Hematopoietic multipotent progenitor cell treated with erythropoietin and hydrocortisone succinate and interleukin-3 and kit ligand, for 6 days (in vitro differentiated cells): ENCODE data around the gene TCF3.
"Not testable (repeated sequence)": the region's sequence is repeated elsewhere in the genome, so short reads cannot be mapped to it uniquely, and the experiment has no call there.

Experiments used
- DNase-seq: peaks from one replicate; pipeline ENCODE4 v3.0.0-alpha.2; 2015

Gene TCF3

GRCh38 chr19:1650650-1651567 lies 1.5 kb downstream of the TCF3 start:
- peak; percentile 77 for DNase-seq

- no peak for DNase-seq
Measured at GRCh38 chr19:1649706-1650649, 2.4 kb downstream of the TCF3 start.

GRCh38 chr19:1648920-1649541 lies 3.4 kb downstream of the TCF3 start:
- DNase-seq: peak; percentile 74

GRCh38 chr19:1648459-1648849 lies 4.0 kb downstream of the TCF3 start:
- no peak for DNase-seq

GRCh38 chr19:1647501-1648458 lies 4.6 kb downstream of the TCF3 start:
- no peak for DNase-seq

- no peak for DNase-seq
Measured at GRCh38 chr19:1646659-1647453, 5.6 kb downstream of the TCF3 start.

GRCh38 chr19:1646149-1646548 lies 6.3 kb downstream of the TCF3 start:
- no peak for DNase-seq

- no peak for DNase-seq
Measured at GRCh38 chr19:1645299-1645698, 7.1 kb downstream of the TCF3 start.

- DNase-seq: no peak
Measured at GRCh38 chr19:1644070-1644469, 8.3 kb downstream of the TCF3 start.

GRCh38 chr19:1640893-1641448 lies 11.4 kb downstream of the TCF3 start:
- DNase-seq: not testable (repeated sequence)

GRCh38 chr19:1636325-1637236 lies 15.8 kb downstream of the TCF3 start:
- DNase-seq: no peak

GRCh38 chr19:1634938-1635243 lies 17.5 kb downstream of the TCF3 start:
- no peak for DNase-seq

GRCh38 chr19:1634242-1634937 lies 18.0 kb downstream of the TCF3 start:
- peak; percentile 34 for DNase-seq

GRCh38 chr19:1633269-1633826 lies 19.1 kb downstream of the TCF3 start:
- peak; percentile 46 for DNase-seq

GRCh38 chr19:1632462-1633268 lies 19.8 kb downstream of the TCF3 start:
- DNase-seq: peak; percentile 95

GRCh38 chr19:1631557-1632100 lies 20.8 kb downstream of the TCF3 start:
- no peak for DNase-seq

- DNase-seq: no peak
Measured at GRCh38 chr19:1630811-1631210, 21.6 kb downstream of the TCF3 start.

GRCh38 chr19:1630012-1630411 lies 22.4 kb downstream of the TCF3 start:
- no peak for DNase-seq
